Keratinocyte (primary cell): Measurements from ENCODE around the gene GRIN2D. TPM values are rescaled to one million over a fixed set of nuclear protein-coding genes. Genes with fewer than 3 reads are reported as not detected.

Experiments
- DNase-seq: peaks from one replicate; pipeline ENCODE4 v3.0.0-alpha.2; 2011; ENCODE audit warnings: low read depth, missing footprints, low spot score
- FAIRE-seq: peaks from 2 replicates; lab custom pipeline; 2011; peaks lifted over from hg19 to GRCh38; lab: Jason Lieb, UNC
- H2AFZ ChIP-seq: 2 replicates; pipeline ENCODE4 v1.6.0; 2012; ENCODE audit warnings: low read length, control low read depth, inconsistent platforms; ENCODE audit not compliant: control insufficient read depth
- H3K27ac ChIP-seq: 2 replicates; pipeline ENCODE4 v1.5.1; 2011; ENCODE audit warnings: low read length; ENCODE audit not compliant: control insufficient read depth, insufficient read depth
- H3K27me3 ChIP-seq: 3 replicates; pipeline ENCODE4 v1.6.0; 2011; ENCODE audit warnings: low read length; ENCODE audit not compliant: control insufficient read depth, insufficient read depth; ENCODE audit errors: extremely low read depth
- H3K36me3 ChIP-seq, 2 experiments: 2 replicates in 1 of 2; 3 replicates in 1 of 2; pipeline ENCODE4 v1.5.1; 2011; ENCODE audit warnings: low read length in 2 of 2, mild to moderate bottlenecking in 1 of 2; ENCODE audit not compliant: control insufficient read depth in 2 of 2, insufficient read depth in 2 of 2; ENCODE audit errors: extremely low read depth in 1 of 2
- H3K4me1 ChIP-seq: 3 replicates; pipeline ENCODE4 v1.5.1; 2011; ENCODE audit warnings: low read length; ENCODE audit not compliant: control insufficient read depth, insufficient read depth; ENCODE audit errors: extremely low read depth
- H3K4me2 ChIP-seq: 3 replicates; pipeline ENCODE4 v1.6.0; 2011; ENCODE audit warnings: low read depth, low read length; ENCODE audit not compliant: control insufficient read depth, insufficient read depth; ENCODE audit errors: extremely low read depth
- H3K4me3 ChIP-seq, 3 experiments: fragments of 200-600 bp in 1 of 3; sonication (generic) in 1 of 3; 2 replicates in 2 of 3; 3 replicates in 1 of 3; pipeline ENCODE4 v1.5.1; 2011 to 2016; ENCODE audit warnings: low read length in 3 of 3, mild to moderate bottlenecking in 3 of 3, control low read depth in 2 of 3, inconsistent platforms in 1 of 3, low read depth in 1 of 3, mixed read lengths in 1 of 3, mixed run types in 1 of 3, moderate library complexity in 1 of 3; ENCODE audit not compliant: control insufficient read depth in 2 of 3, insufficient read depth in 2 of 3; ENCODE audit errors: extremely low read depth in 1 of 3
- H3K79me2 ChIP-seq: 2 replicates; pipeline ENCODE4 v1.6.0; 2012; ENCODE audit warnings: low read length; ENCODE audit not compliant: control insufficient read depth, insufficient read depth
- H3K9ac ChIP-seq: 3 replicates; pipeline ENCODE4 v1.6.0; 2011; ENCODE audit warnings: low read length; ENCODE audit not compliant: control insufficient read depth, insufficient read depth; ENCODE audit errors: extremely low read depth
- H3K9me1 ChIP-seq: 3 replicates; pipeline ENCODE4 v1.6.0; 2011; ENCODE audit warnings: low read length; ENCODE audit not compliant: control insufficient read depth, insufficient read depth; ENCODE audit errors: extremely low read depth
- H3K9me3 ChIP-seq: 2 replicates; pipeline ENCODE4 v1.5.1; 2012; ENCODE audit warnings: low read depth, low read length; ENCODE audit not compliant: control insufficient read depth
- H4K20me1 ChIP-seq: 3 replicates; pipeline ENCODE4 v1.6.0; 2011; ENCODE audit warnings: low read length; ENCODE audit not compliant: control insufficient read depth, insufficient read depth; ENCODE audit errors: extremely low read depth
- CTCF ChIP-seq, 3 experiments: IDR thresholded peaks in 1 of 3; conservative IDR thresholded peaks in 1 of 3; optimal IDR thresholded peaks in 1 of 3; 2 replicates in 2 of 3; 3 replicates in 1 of 3; pipeline versions ENCODE3 to v1.5.1; 2011; ENCODE audit warnings: low read length in 3 of 3, mild to moderate bottlenecking in 3 of 3, moderate library complexity in 2 of 3, control low read depth in 1 of 3, inconsistent platforms in 1 of 3; ENCODE audit not compliant: insufficient read depth in 2 of 3; ENCODE audit errors: extremely low read depth in 1 of 3
- EZH2 ChIP-seq: IDR thresholded peaks from one replicate; pipeline ENCODE4 v1.6.1; 2012; ENCODE audit warnings: inconsistent platforms, mild to moderate bottlenecking, low read length, moderate library complexity
- dilution Hi-C: fragments of 300-500 bp; cut with MboI; formaldehyde crosslinking; loops from one replicate; pipeline ENCODE4 v1.7.0; 2020; ENCODE audit warnings: low sequenced_read_pairs; ENCODE audit not compliant: extremely low pct_ligation_motif_present
- polyA plus RNA-seq, 5 experiments: library from polyadenylated mRNA; depleted of rRNA in 3 of 5; stranded (reverse) in 3 of 5; stranded (forward) in 1 of 5; unstranded in 1 of 5; fragments of >200 nt; gene quantifications; 1 replicate in 1 of 5; 2 replicates in 3 of 5; 3 replicates in 1 of 5; pipeline versions ENCODE4 v1.2.1 to v1.2.3, GENCODE V29; 2011 to 2012; ENCODE audit warnings: missing spikeins in 2 of 5, low read depth in 1 of 5, low replicate concordance in 1 of 5

Gene GRIN2D
- polyA plus RNA-seq, 1 donor (not counting 4 experiments of a cell fraction or from before 2014, with no cell fraction given): 0.04 TPM

DNA sequence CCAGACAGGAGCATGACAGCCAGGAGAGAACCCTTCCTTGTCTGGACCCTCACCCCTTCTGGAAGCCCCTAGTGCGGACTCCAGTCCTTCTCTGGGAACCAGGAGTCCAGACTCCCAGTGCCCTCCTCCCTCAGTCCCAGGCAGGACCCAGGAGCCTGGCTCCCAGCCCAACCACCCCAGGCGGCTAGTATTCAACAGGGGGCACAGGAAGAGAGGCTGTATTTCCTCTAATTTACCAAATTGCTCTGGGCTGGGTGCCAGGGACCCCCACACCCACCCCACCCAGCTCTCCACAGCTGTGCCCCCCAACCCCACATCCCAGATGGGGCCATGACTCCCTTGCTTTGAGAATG lies 3.3 kb downstream of the GRIN2D start:
- no peak overlapping the region for H3K4me3 ChIP-seq
- no peak overlapping the region for H3K27ac ChIP-seq
- H2AFZ ChIP-seq: no peak overlapping the region
- no peaks in the 10 kb centered on the region for H3K79me2 ChIP-seq
- H3K4me1 ChIP-seq: peaks cover 14% of the 10 kb centered on the region
- H3K9me3 ChIP-seq: no peaks in the 10 kb centered on the region
- no peaks in the 10 kb centered on the region for H3K36me3 ChIP-seq
- H3K27me3 ChIP-seq: peaks cover 37% of the 10 kb centered on the region
- no peaks in the 10 kb centered on the region for H3K9me1 ChIP-seq
- H3K9ac ChIP-seq: no peak overlapping the region
- DNase-seq (no peak), FAIRE-seq (no peak)
- peak overlapping the region; percentile 73 for H3K4me2 ChIP-seq
- no peak for TF ChIP-seq CTCF (optimal IDR thresholded peaks at IDR 0.05 in 1 of 3, IDR thresholded peaks at IDR 0.05 in 1 of 3, conservative IDR thresholded peaks at IDR 0.05 in 1 of 3; ENCODE audit: extremely low read depth in 1 of 3, insufficient read depth in 2 of 3, low read length in 3 of 3)
- TF ChIP-seq EZH2: no peak
- dilution Hi-C loops: no loop called here
- no peaks in the 10 kb centered on the region for H4K20me1 ChIP-seq

DNA sequence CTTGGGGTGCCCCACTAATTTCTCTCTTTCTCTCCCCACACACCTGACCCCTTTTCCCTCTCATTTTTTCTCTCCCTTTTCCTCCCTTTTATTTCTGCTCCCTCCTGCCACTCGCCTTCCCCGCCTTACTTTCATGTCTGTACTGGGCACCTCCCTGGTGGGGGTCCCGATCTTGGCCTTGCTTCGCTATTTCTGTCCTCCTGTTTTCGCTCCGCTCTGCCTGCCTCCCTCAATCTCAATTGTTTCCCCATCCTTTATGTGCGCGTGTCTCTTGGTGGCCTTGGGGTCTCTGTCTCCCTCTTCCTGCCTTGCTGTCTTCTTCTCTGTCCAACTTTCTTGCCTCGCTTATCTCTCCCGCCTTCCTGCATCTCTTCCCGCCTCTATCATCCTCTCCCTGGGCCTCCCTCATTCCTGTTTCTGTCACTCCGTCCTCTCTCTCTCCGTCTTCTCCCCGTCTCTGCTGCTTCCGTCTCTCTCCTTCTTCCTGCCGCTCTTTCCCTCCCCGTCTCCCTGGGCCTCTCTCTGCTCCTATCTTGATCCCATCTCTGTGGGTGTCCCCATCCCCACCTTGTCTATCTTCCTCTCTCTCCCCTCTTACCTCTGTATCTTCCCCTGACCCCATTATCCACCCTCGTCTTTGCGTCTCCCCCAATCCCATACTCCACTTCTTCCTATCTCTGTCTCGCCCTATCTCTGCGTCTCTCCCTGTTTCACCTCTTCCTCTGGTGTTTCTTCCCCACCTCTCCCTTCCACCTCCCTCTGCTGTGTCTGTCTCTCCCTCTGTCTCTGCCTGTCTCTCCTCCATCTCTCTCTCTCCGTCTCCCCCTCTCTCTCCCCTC lies 4.0 kb downstream of the GRIN2D start:
- Histone ChIP-seq H3K9ac (peak overlapping the region; percentile 74), H3K79me2 (no peaks in the 10 kb centered on the region), H3K4me2 (peak overlapping the region; percentile 73), H3K4me1 (peaks cover 14% of the 10 kb centered on the region), H3K36me3 (no peaks in the 10 kb centered on the region), H4K20me1 (no peaks in the 10 kb centered on the region), H3K9me1 (no peaks in the 10 kb centered on the region), H3K27ac (no peak overlapping the region), H3K9me3 (no peaks in the 10 kb centered on the region), H3K4me3 (peak overlapping the region; percentile 31 to 65 (median 60)), H3K27me3 (peaks cover 37% of the 10 kb centered on the region), H2AFZ (peak overlapping the region; percentile 12)
- DNase-seq: no peak
- dilution Hi-C loops: no loop called here
- FAIRE-seq: no peak
- TF ChIP-seq CTCF (optimal IDR thresholded peaks at IDR 0.05 in 1 of 3, IDR thresholded peaks at IDR 0.05 in 1 of 3, conservative IDR thresholded peaks at IDR 0.05 in 1 of 3; ENCODE audit: extremely low read depth in 1 of 3, insufficient read depth in 2 of 3, low read length in 3 of 3): no peak
